GM19193 (cell line): ENCODE results near the gene GPRASP3.

Source experiments
- POLR2A ChIP-seq: IDR thresholded peaks from 4 replicates; pipeline ENCODE4 v1.6.1; 2011; ENCODE audit not compliant: insufficient read depth, insufficient read length; ENCODE audit errors: extremely low read depth

The GPRASP3 gene

DNA sequence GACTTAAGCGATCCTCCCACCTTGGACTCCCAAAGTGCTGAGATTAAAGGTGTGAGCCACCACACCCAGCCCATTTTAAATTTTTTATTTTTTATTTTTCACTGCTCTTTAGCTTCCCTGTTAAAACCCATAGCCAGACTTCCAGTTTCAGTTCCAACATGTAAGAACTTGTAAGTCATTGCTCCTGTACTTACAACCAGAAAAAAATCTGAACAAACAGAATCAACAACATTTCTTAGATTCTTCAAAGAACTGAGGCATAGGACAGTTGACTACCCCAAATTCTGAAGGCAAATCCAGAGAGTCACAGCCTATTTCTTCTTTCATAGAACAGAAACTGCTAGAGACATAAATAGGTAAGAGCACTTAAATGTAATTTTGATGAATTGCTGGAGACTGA, 8.1 kb downstream of the GPRASP3 start:
- no peak for TF ChIP-seq POLR2A

DNA sequence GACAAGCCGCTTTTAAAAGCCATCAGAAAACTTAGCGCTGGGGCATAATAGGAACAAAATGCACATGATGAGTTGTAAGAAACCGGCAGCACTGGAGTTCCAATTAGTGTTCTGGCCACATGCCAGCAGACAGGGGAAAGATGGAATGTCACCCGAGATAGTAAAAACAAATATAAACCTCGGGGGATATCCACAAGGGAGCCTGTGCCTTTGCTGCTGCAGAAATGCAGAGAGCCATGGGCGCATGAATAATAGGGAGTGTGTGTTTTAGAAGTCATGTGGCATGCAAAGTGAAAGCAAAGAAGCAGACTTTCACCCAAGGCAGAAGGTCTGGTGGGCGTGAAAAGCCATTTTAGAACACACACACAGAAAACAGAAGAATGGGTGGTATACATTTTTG, 19.1 kb downstream of the GPRASP3 start:
- no peak for TF ChIP-seq POLR2A

- no peak for TF ChIP-seq POLR2A
Measured at GRCh38 chrX:102744307-102744706, 23.8 kb downstream of the GPRASP3 start.

- TF ChIP-seq POLR2A: no peak
Measured at GRCh38 chrX:102745513-102745856, 24.9 kb downstream of the GPRASP3 start.

- TF ChIP-seq POLR2A: no peak
Measured at GRCh38 chrX:102745857-102746584, 25.5 kb downstream of the GPRASP3 start.

DNA sequence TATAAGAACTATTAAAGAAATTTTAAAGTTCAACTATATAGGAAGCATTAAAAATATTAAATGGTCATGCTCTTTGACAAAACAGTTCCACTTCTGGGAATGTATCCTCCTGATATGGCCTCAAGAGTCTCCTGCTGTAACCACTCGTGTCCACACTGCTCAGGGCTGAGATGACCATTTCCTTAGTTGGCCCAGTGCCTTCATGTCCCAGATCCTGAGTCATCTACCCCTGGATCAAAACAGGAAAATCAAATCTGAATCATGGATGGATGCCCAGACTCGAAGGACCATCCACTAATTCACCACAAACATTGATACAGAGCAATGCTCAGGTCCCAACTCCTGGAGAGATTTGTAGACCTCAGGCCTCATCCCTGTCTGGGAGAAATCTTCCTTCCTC, 44.7 kb downstream of the GPRASP3 start:
- no peak for TF ChIP-seq POLR2A

GRCh38 chrX:102765809-102766208, 45.3 kb downstream of the GPRASP3 start:
- no peak for TF ChIP-seq POLR2A

DNA sequence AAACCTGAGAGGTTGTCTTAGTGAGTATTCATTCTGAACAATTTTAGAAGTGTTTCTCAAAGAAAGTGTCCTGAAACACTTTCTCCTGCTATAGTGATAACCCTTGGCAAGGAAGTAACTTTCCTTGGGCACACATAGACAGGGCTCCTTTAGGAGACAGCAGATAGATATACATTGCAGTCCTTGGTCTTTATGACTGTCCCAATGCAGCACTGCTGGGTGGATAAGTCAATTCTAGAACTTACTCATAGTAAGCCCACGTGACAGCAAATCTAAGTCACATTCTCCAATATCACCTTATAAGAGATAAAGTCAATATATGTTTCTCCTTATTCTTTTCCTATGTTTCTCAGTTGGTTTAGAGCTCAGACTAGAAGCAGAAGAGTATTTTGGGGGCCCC, 46.7 kb downstream of the GPRASP3 start:
- no peak for TF ChIP-seq POLR2A

DNA sequence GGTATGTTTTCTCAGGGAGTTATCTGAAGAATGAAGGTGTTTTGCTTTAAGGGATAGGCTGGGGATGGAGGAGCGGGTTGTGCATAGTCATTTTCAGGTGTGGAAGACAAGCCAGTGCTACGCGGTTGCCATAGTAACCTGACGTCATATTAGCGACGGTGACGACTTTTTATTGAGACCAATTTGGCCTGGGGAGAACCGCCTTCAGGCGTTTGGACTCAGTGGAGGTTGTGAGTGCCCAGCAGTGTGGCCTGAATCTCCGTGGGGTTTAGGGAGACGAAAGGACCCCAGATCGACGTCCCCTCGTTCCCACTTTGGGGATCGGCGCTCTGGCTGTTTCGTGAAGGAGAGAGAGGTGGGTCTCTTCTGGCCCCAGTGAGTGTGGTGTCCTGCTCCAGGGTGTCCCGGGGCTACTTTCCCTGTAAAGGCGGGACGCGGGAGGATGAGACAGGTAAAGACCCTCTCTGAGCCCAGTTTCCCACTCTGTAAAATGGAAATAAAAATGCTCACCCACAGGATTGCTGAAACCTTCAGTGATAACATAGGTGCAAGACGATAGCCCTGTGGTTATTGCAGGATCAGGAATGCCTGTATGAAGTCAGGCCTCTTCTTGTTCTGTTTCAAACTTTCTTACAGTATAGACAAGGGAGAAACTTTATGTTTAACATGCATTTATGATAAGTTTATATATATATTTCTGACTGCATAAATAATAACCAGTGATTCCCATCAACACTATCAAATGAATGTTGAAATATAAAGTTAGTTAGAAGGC, 48.6 kb downstream of the GPRASP3 start:
- TF ChIP-seq POLR2A: peak; percentile 59
